ENCODE measurements around the gene QRFP.
"Not testable (repeated sequence)": the region's sequence is repeated elsewhere in the genome, so short reads cannot be mapped to it uniquely, and the experiment has no call there.

The QRFP gene

GRCh38 chr9:130849356-130849755 is 47.3 kb downstream of the QRFP start:
- no peak for DNase-seq (ENCODE audit: low spot score)

GRCh38 chr9:130848514-130848913 is 48.1 kb downstream of the QRFP start:
- DNase-seq (ENCODE audit: low spot score), result not testable (repeated sequence)

- DNase-seq (ENCODE audit: low spot score), result no peak
Observed at GRCh38 chr9:130847306-130848217, 49.0 kb downstream of the QRFP start.

- DNase-seq (ENCODE audit: low spot score), result no peak
Observed at GRCh38 chr9:130846487-130847305, 49.9 kb downstream of the QRFP start.

GRCh38 chr9:130845901-130846481 is 50.6 kb downstream of the QRFP start:
- DNase-seq (ENCODE audit: low spot score), result no peak

- DNase-seq (ENCODE audit: low spot score), result no peak
Observed at GRCh38 chr9:130845254-130845653, 51.4 kb downstream of the QRFP start.

- DNase-seq (ENCODE audit: low spot score), result no peak
Observed at GRCh38 chr9:130844044-130844451, 52.6 kb downstream of the QRFP start.

GRCh38 chr9:130843049-130843908 is 53.3 kb downstream of the QRFP start:
- no peak for DNase-seq (ENCODE audit: low spot score)

Measured in putamen (tissue), 1 donor.